Stimulated activated effector memory CD8-positive, alpha-beta T cell treated with anti-CD3 and anti-CD28 coated beads, Interleukin-12 subunit alpha, Interleukin-12 subunit beta, amount 100 ng/mL, for 72 hours (primary cell): ENCODE results near the gene ARHGEF6.

Experiments
- ATAC-seq: fragments of 150-1000 bp; cut with Tn5 transposase; 2 replicates; pipeline ENCODE4 v1.10.0; 2021
- DNase-seq, 2 donors: peaks; one replicate each; pipeline ENCODE4 v3.0.0; 2021 to 2022; ENCODE audit warnings: low spot score in 2 of 2
- H3K27ac Mint-ChIP-seq: one replicate; pipeline ENCODE4 v1.8.0; 2022; ENCODE audit warnings: mild to moderate bottlenecking, mixed read lengths
- H3K36me3 Mint-ChIP-seq: one replicate; pipeline ENCODE4 v1.8.0; 2022; ENCODE audit warnings: mild to moderate bottlenecking, mixed read lengths
- H3K4me1 Mint-ChIP-seq: one replicate; pipeline ENCODE4 v1.8.0; 2022; ENCODE audit warnings: mixed read lengths
- H3K4me3 Mint-ChIP-seq: one replicate; pipeline ENCODE4 v1.8.0; 2022; ENCODE audit warnings: mild to moderate bottlenecking, mixed read lengths
- H3K9me3 Mint-ChIP-seq: one replicate; pipeline ENCODE4 v1.8.0; 2022; ENCODE audit warnings: mixed read lengths

ARHGEF6 gene

GRCh38 chrX:136767104-136767941 is 13.4 kb downstream of the ARHGEF6 start:
- peaks cover 20% of the 10 kb centered on the region for H3K4me1 Mint-ChIP-seq
- H3K36me3 Mint-ChIP-seq, result peaks cover 6% of the 10 kb centered on the region

GRCh38 chrX:136766785-136767103 is 14.0 kb downstream of the ARHGEF6 start:
- DNase-seq, result no peak
- Mint-ChIP-seq H3K36me3 (peaks cover 6% of the 10 kb centered on the region), H3K9me3 (no peaks in the 10 kb centered on the region), H3K4me1 (peaks cover 20% of the 10 kb centered on the region), H3K27ac (no peak overlapping the region), H3K4me3 (peak overlapping the region; percentile 71)
- ATAC-seq, result no peak

More at GRCh38 chrX:136767104-136767941, 13.4 kb downstream of the ARHGEF6 start:
- Mint-ChIP-seq H3K9me3 (no peaks in the 10 kb centered on the region), H3K4me3 (peak overlapping the region; percentile 71), H3K27ac (peak overlapping the region; percentile 75)
- ATAC-seq (peak; percentile 80), DNase-seq (peak in 1 of 2 donors; percentile 64)

GRCh38 chrX:136765821-136766356 is 14.8 kb downstream of the ARHGEF6 start:
- H3K9me3 Mint-ChIP-seq, result no peaks in the 10 kb centered on the region
- no peak for ATAC-seq
- peaks cover 6% of the 10 kb centered on the region for H3K36me3 Mint-ChIP-seq
- H3K27ac Mint-ChIP-seq, result no peak overlapping the region
- peaks cover 20% of the 10 kb centered on the region for H3K4me1 Mint-ChIP-seq
- DNase-seq, result no peak
- H3K4me3 Mint-ChIP-seq, result peak overlapping the region; percentile 71

GRCh38 chrX:136764206-136764605 is 16.5 kb downstream of the ARHGEF6 start:
- H3K27ac Mint-ChIP-seq, result no peak overlapping the region
- ATAC-seq (no peak), DNase-seq (no peak)
- no peaks in the 10 kb centered on the region for H3K9me3 Mint-ChIP-seq
- peaks cover 24% of the 10 kb centered on the region for H3K4me1 Mint-ChIP-seq
- H3K36me3 Mint-ChIP-seq, result peaks cover 6% of the 10 kb centered on the region
- no peak overlapping the region for H3K4me3 Mint-ChIP-seq

GRCh38 chrX:136762820-136763452 is 17.8 kb downstream of the ARHGEF6 start:
- Mint-ChIP-seq H3K9me3 (no peaks in the 10 kb centered on the region), H3K4me3 (peak overlapping the region; percentile 9), H3K4me1 (peaks cover 18% of the 10 kb centered on the region), H3K27ac (peak overlapping the region; percentile 80), H3K36me3 (no peaks in the 10 kb centered on the region)
- peak; percentile 33 for ATAC-seq
- no peak for DNase-seq

GRCh38 chrX:136761421-136761820 is 19.3 kb downstream of the ARHGEF6 start:
- Mint-ChIP-seq H3K36me3 (peaks cover 5% of the 10 kb centered on the region), H3K9me3 (no peaks in the 10 kb centered on the region), H3K27ac (no peak overlapping the region), H3K4me3 (no peak overlapping the region), H3K4me1 (peaks cover 24% of the 10 kb centered on the region)
- ATAC-seq, result no peak
- DNase-seq, result no peak

GRCh38 chrX:136759968-136760367 is 20.8 kb downstream of the ARHGEF6 start:
- H3K4me1 Mint-ChIP-seq, result peaks cover 38% of the 10 kb centered on the region
- ATAC-seq, result peak; percentile 70

GRCh38 chrX:136755411-136755810 is 25.3 kb downstream of the ARHGEF6 start:
- H3K4me1 Mint-ChIP-seq, result peaks cover 55% of the 10 kb centered on the region
- H3K27ac Mint-ChIP-seq, result peak overlapping the region; percentile 56
- no peak overlapping the region for H3K4me3 Mint-ChIP-seq
- DNase-seq, result no peak
- no peaks in the 10 kb centered on the region for H3K9me3 Mint-ChIP-seq
- ATAC-seq, result no peak
- H3K36me3 Mint-ChIP-seq, result peaks cover 5% of the 10 kb centered on the region

More at GRCh38 chrX:136759968-136760367, 20.8 kb downstream of the ARHGEF6 start:
- no peak for DNase-seq
- Mint-ChIP-seq H3K9me3 (no peaks in the 10 kb centered on the region), H3K36me3 (peaks cover 5% of the 10 kb centered on the region), H3K4me3 (no peak overlapping the region), H3K27ac (peak overlapping the region; percentile 70)

- Mint-ChIP-seq H3K27ac (peak overlapping the region; percentile 56), H3K9me3 (no peaks in the 10 kb centered on the region), H3K4me1 (peaks cover 53% of the 10 kb centered on the region), H3K36me3 (peaks cover 5% of the 10 kb centered on the region), H3K4me3 (no peak overlapping the region)
- ATAC-seq (peak; percentile 70), DNase-seq (no peak)
These were observed 26.1 kb downstream of the ARHGEF6 start for GRCh38 chrX:136754651-136755050.

GRCh38 chrX:136752796-136753195 is 27.9 kb downstream of the ARHGEF6 start:
- Mint-ChIP-seq H3K4me1 (peaks cover 66% of the 10 kb centered on the region), H3K36me3 (peaks cover 5% of the 10 kb centered on the region), H3K27ac (peak overlapping the region; percentile 76), H3K9me3 (no peaks in the 10 kb centered on the region), H3K4me3 (no peak overlapping the region)
- ATAC-seq (no peak), DNase-seq (no peak)

GRCh38 chrX:136752346-136752745 is 28.4 kb downstream of the ARHGEF6 start:
- Mint-ChIP-seq H3K4me1 (peaks cover 66% of the 10 kb centered on the region), H3K27ac (peak overlapping the region; percentile 76), H3K4me3 (no peak overlapping the region), H3K36me3 (peaks cover 5% of the 10 kb centered on the region), H3K9me3 (no peaks in the 10 kb centered on the region)
- no peak for ATAC-seq
- no peak for DNase-seq

GRCh38 chrX:136750364-136750763 is 30.4 kb downstream of the ARHGEF6 start:
- no peaks in the 10 kb centered on the region for H3K9me3 Mint-ChIP-seq
- H3K27ac Mint-ChIP-seq, result peak overlapping the region; percentile 58
- no peak overlapping the region for H3K4me3 Mint-ChIP-seq
- peaks cover 8% of the 10 kb centered on the region for H3K36me3 Mint-ChIP-seq
- peaks cover 68% of the 10 kb centered on the region for H3K4me1 Mint-ChIP-seq
- DNase-seq (no peak), ATAC-seq (peak; percentile 75)

- H3K9me3 Mint-ChIP-seq, result no peaks in the 10 kb centered on the region
- peak in 1 of 2 donors; percentile 55 for DNase-seq
- peaks cover 39% of the 10 kb centered on the region for H3K36me3 Mint-ChIP-seq
- peak overlapping the region; percentile 79 for H3K27ac Mint-ChIP-seq
- H3K4me3 Mint-ChIP-seq, result peak overlapping the region; percentile 49
- peak; percentile 91 for ATAC-seq
- peaks cover 65% of the 10 kb centered on the region for H3K4me1 Mint-ChIP-seq
These were observed 33.4 kb downstream of the ARHGEF6 start for GRCh38 chrX:136747003-136747986.

GRCh38 chrX:136745215-136746173 is 35.2 kb downstream of the ARHGEF6 start:
- ATAC-seq (peak; percentile 43), DNase-seq (no peak)
- H3K36me3 Mint-ChIP-seq, result peaks cover 56% of the 10 kb centered on the region
- H3K4me1 Mint-ChIP-seq, result peaks cover 59% of the 10 kb centered on the region
- peak overlapping the region; percentile 63 for H3K27ac Mint-ChIP-seq
- H3K9me3 Mint-ChIP-seq, result no peaks in the 10 kb centered on the region
- peak overlapping the region; percentile 21 for H3K4me3 Mint-ChIP-seq
